ENCODE measurements around the gene KLK12. TPM values are rescaled to one million over a fixed set of nuclear protein-coding genes. Genes with fewer than 3 reads are reported as not detected.

The KLK12 gene
- total and polyA plus RNA-seq, 2 donors (not counting 1 experiment from before 2014, with no cell fraction given), result not detected

DNA sequence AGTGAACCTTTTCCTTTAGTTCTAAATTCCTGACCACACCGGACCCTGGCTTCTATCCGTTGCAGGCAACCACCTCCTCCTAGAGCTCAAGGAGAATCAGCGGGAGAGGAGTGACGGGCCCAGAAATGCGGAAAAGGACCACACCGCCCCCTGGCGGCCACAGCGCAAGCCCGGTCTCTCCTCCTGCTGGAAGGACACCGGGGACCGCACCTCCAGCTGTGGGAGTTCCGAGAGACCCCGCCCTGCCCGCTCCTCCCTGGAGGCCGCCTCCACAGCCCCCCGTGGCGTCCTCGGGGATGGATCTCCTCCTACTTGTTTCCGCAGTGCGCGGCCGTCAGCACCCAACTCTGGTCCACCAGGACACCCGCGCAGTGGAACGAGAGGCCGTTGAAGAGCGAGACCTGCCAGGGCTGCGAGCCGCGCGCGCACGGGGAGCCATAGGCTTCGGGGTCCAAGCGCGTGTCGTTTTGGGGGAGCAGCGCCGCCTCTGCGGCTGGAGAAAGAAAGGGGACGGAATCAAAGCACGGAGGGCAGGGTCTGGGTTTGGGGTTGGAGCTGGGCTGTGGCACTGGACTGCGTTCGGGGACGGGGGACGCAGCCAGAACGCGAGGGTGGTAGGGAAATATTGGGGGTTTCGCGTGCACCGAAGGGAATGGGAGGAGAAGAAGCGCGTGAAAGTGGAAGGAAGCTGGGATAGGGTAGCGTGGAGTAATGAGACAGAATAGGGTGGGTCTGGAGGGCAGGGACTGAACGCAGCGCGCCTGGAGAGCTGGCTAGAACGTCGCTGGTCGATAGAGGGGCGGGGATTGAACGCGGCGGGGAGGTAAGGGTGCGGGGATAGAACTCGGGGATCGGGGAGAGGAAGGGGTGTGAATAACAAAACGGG lies 17.8 kb downstream of the KLK12 start:
- Mint-ChIP-seq H3K27me3 (peaks cover 60% of the 10 kb centered on the region), H3K4me1 (peaks cover 17% of the 10 kb centered on the region), H3K27ac (no peak overlapping the region), H3K4me3 (no peak overlapping the region), H3K9me3 (ENCODE audit: insufficient read depth) (no peaks in the 10 kb centered on the region)
- ChIA-PET CTCF (no interaction called here), POLR2A (interaction anchor here (0.5 kb wide), 1 partner anchor 197 kb away, joined by 4 read pairs; no protein-coding TSS in a partner anchor)
- Histone ChIP-seq H3K9ac (ENCODE audit: low read length) (no peak overlapping the region), H3K27ac (ENCODE audit: low read length in 2 of 2) (no peak overlapping the region), H3K79me2 (ENCODE audit: control insufficient read depth, insufficient read depth, low read length) (no peaks in the 10 kb centered on the region), H3K27me3 (replicated peaks in 1 of 4; ENCODE audit: control extremely low read depth in 1 of 4, control insufficient read depth in 3 of 4, insufficient read depth in 4 of 4, low read length in 3 of 4) (peaks cover 0 to 54% (median 30%) of the 10 kb centered on the region in 4 experiments), H2AFZ (ENCODE audit: insufficient read depth, low read depth, low read length, poor library complexity, severe bottlenecking) (no peak overlapping the region), H3K4me3 (ENCODE audit: control extremely low read depth in 1 of 5, extremely low read depth in 1 of 5, insufficient read depth in 1 of 5, low read depth in 2 of 5, low read length in 4 of 5) (no peak overlapping the region), H3K4me1 (ENCODE audit: control insufficient read depth in 2 of 2, insufficient read depth in 2 of 2, low read length in 2 of 2) (peaks cover 7 to 15% of the 10 kb centered on the region in 2 donors), H3K36me3 (replicated peaks in 1 of 2; ENCODE audit: control extremely low read depth in 1 of 2, control insufficient read depth in 1 of 2, extremely low read depth in 1 of 2, insufficient read depth in 2 of 2, low read length in 1 of 2) (no peaks in the 10 kb centered on the region), H3K4me2 (replicated peaks; ENCODE audit: low read depth, low read length, poor library complexity, severe bottlenecking) (no peak overlapping the region), H4K20me1 (ENCODE audit: control insufficient read depth, insufficient read depth, low read length, poor library complexity, severe bottlenecking) (no peaks in the 10 kb centered on the region), H3K9me3 (ENCODE audit: control extremely low read depth in 1 of 3, control insufficient read depth in 2 of 3, insufficient read depth in 1 of 3, low read length in 2 of 3) (peaks cover 0 to 30% (median 0%) of the 10 kb centered on the region in 3 donors)
- peak; percentile 40 for DNase-seq
- intact Hi-C loops (cut with micrococcal nuclease), result no loop called here
- no peak for ATAC-seq (ENCODE audit: low read depth)
- TF ChIP-seq, protein P1, sequence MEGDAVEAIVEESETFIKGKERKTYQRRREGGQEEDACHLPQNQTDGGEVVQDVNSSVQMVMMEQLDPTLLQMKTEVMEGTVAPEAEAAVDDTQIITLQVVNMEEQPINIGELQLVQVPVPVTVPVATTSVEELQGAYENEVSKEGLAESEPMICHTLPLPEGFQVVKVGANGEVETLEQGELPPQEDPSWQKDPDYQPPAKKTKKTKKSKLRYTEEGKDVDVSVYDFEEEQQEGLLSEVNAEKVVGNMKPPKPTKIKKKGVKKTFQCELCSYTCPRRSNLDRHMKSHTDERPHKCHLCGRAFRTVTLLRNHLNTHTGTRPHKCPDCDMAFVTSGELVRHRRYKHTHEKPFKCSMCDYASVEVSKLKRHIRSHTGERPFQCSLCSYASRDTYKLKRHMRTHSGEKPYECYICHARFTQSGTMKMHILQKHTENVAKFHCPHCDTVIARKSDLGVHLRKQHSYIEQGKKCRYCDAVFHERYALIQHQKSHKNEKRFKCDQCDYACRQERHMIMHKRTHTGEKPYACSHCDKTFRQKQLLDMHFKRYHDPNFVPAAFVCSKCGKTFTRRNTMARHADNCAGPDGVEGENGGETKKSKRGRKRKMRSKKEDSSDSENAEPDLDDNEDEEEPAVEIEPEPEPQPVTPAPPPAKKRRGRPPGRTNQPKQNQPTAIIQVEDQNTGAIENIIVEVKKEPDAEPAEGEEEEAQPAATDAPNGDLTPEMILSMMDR (IDR thresholded peaks at IDR 0.05), result peak; percentile 36
- TF ChIP-seq EZH2 (IDR thresholded peaks at IDR 0.05; ENCODE audit: borderline replicate concordance, insufficient read depth, low read depth, low read length, poor library complexity, severe bottlenecking), result no peak
- WGBS (ENCODE audit: insufficient coverage), result 4% methylated on average over 63 of the region's 68 CpGs

DNA sequence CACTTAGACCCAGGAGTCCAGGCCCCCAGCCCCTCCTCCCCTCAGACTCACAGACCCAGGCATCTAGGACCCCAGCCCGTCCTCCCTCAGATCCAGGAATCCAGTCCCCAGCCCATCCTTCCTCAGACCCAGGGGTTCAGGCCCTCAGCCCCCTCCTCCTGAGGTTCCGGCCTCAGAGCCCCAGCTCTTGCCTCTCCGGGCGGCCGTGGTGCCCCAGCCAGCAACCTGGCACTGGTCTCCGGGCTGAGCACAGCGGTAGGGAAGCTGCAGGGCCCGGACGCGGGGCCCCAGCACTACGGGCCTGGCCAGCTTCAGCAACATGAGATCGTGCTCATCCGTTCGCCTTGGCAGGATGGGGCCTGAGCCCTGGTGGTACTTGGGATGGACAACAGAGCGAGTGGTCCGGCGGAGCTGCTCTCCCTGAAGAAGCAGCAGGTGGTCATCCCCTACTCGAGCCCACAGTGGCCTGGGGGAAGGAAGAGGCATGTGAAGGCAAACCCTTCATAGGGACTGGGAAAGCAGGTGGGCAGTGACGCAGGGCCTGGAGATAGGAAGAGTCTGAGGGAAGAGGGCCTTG lies 19.0 kb downstream of the KLK12 start:
- Histone ChIP-seq H3K27ac (ENCODE audit: low read length in 2 of 2) (no peak overlapping the region), H3K4me1 (ENCODE audit: control insufficient read depth in 2 of 2, insufficient read depth in 2 of 2, low read length in 2 of 2) (peaks cover 7 to 15% of the 10 kb centered on the region in 2 donors), H4K20me1 (ENCODE audit: control insufficient read depth, insufficient read depth, low read length, poor library complexity, severe bottlenecking) (no peaks in the 10 kb centered on the region), H3K4me3 (ENCODE audit: control extremely low read depth in 1 of 5, extremely low read depth in 1 of 5, insufficient read depth in 1 of 5, low read depth in 2 of 5, low read length in 4 of 5) (no peak overlapping the region), H3K9me3 (ENCODE audit: control extremely low read depth in 1 of 3, control insufficient read depth in 2 of 3, insufficient read depth in 1 of 3, low read length in 2 of 3) (peaks cover 0 to 30% (median 0%) of the 10 kb centered on the region in 3 donors), H3K27me3 (replicated peaks in 1 of 4; ENCODE audit: control extremely low read depth in 1 of 4, control insufficient read depth in 3 of 4, insufficient read depth in 4 of 4, low read length in 3 of 4) (peaks cover 0 to 54% (median 30%) of the 10 kb centered on the region in 4 experiments), H2AFZ (ENCODE audit: insufficient read depth, low read depth, low read length, poor library complexity, severe bottlenecking) (no peak overlapping the region), H3K9ac (ENCODE audit: low read length) (no peak overlapping the region), H3K79me2 (ENCODE audit: control insufficient read depth, insufficient read depth, low read length) (no peaks in the 10 kb centered on the region), H3K4me2 (replicated peaks; ENCODE audit: low read depth, low read length, poor library complexity, severe bottlenecking) (no peak overlapping the region), H3K36me3 (replicated peaks in 1 of 2; ENCODE audit: control extremely low read depth in 1 of 2, control insufficient read depth in 1 of 2, extremely low read depth in 1 of 2, insufficient read depth in 2 of 2, low read length in 1 of 2) (no peaks in the 10 kb centered on the region)
- intact Hi-C loops (cut with micrococcal nuclease), result no loop called here
- peaks cover 17% of the 10 kb centered on the region for H3K4me1 Mint-ChIP-seq
- WGBS (ENCODE audit: insufficient coverage), result 87% methylated on average over 18 of the region's 19 CpGs
- H3K27me3 Mint-ChIP-seq, result peaks cover 61% of the 10 kb centered on the region
- no peaks in the 10 kb centered on the region for H3K9me3 Mint-ChIP-seq (ENCODE audit: insufficient read depth)
- ChIA-PET CTCF (no interaction called here), POLR2A (no interaction called here)
- no peak overlapping the region for H3K4me3 Mint-ChIP-seq
- no peak for DNase-seq
- ATAC-seq (ENCODE audit: low read depth), result no peak
- TF ChIP-seq, protein P1 (IDR thresholded peaks at IDR 0.05), result no peak
- TF ChIP-seq EZH2 (IDR thresholded peaks at IDR 0.05; ENCODE audit: borderline replicate concordance, insufficient read depth, low read depth, low read length, poor library complexity, severe bottlenecking), result no peak
- H3K27ac Mint-ChIP-seq, result no peak overlapping the region
